Lower leg skin (tissue), 4 donors: Measurements from ENCODE around the gene SORCS2. TPM values are rescaled to one million over a fixed set of nuclear protein-coding genes. Genes with fewer than 3 reads are reported as not detected.

ENCODE experiments used
- DNase-seq, 2 donors: peaks; one replicate each; pipeline ENCODE4 v3.0.0-alpha.2; 2019; ENCODE audit warnings: low spot score in 2 of 2
- H3K4me3 ChIP-seq: fragments of 200-600 bp; sonication (generic); 2 replicates; pipeline ENCODE4 v1.5.1; 2017; ENCODE audit warnings: mild to moderate bottlenecking, low read depth; ENCODE audit not compliant: poor library complexity, severe bottlenecking
- POLR2A ChIP-seq, 2 donors: fragments of 450-650 bp; IDR thresholded peaks; one replicate each; pipeline ENCODE4 v1.6.1; 2016 to 2017; ENCODE audit warnings: antibody characterized with exemption in 2 of 2, mild to moderate bottlenecking in 1 of 2, moderate library complexity in 1 of 2
- WGBS, 2 donors: methylation state at CpG; one replicate each; pipeline ENCODE4 v1.1.5; 2018; 5-methylcytosine and 5-hydroxymethylcytosine counted together
- intact Hi-C: fragments of 100-400 bp; cut with DNase I; formaldehyde crosslinking; loops from one replicate; pipeline ENCODE4 v1.15.0; 2023; ENCODE audit warnings: low total_unique reads
- total RNA-seq, 4 donors: library from RNA; depleted of rRNA; stranded (reverse); fragments of >200 nt; gene quantifications; one replicate each; pipeline ENCODE4 v1.1.0, GENCODE V29; 2016
- TF ChIP-seq, protein P1 (sequence below), 3 donors: fragments of 450-650 bp; IDR thresholded peaks; one replicate each; pipeline ENCODE4 v1.5.1; 2016; ENCODE audit warnings: antibody characterized with exemption in 3 of 3, mild to moderate bottlenecking in 3 of 3, moderate library complexity in 2 of 3

The SORCS2 gene
- total RNA-seq, 4 donors from 2014 or later = 1.1 to 6.4 (median 1.5) TPM

DNA sequence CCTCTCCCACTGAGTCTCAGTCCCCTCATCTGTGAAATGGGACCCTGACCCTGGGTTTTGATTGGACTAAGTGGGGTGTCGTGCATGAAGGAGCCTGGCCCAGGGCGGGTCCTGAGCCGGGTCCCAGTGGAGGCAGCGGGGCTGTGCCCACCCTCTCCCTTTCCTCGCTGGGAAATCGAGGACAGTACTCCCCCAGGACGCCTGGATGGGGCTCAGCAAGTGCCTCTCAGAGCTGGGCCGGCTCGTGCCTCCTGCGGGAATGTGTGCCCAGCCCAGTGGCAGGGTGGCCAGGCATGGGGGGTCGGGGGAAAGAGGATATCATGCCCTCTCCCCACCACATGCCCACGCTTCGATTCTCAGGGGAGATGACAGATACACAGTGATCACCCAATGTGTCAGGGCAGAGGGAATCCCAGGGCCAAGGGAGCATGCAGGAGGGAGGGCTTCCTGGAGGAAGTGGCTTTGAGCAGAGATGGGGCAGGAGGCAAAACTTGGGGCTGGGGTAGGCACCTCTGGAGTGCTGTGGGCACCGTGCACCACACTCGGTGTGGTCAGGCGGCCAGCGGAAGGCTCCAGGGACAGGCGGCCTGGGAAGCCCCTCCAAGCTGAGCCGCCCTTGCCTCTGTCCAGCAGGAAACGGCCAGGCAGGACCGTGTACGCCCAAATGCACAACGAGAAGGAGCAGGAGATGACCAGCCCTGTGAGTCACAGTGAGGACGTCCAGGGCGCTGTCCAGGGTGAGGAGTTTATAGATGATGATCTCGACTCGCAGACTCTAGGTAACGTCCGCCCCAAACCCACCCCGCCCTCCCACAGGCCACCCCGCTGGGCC, 544.3 kb downstream of the SORCS2 start:
- no peak for TF ChIP-seq POLR2A (IDR thresholded peaks at IDR 0.05)
- TF ChIP-seq, protein P1, sequence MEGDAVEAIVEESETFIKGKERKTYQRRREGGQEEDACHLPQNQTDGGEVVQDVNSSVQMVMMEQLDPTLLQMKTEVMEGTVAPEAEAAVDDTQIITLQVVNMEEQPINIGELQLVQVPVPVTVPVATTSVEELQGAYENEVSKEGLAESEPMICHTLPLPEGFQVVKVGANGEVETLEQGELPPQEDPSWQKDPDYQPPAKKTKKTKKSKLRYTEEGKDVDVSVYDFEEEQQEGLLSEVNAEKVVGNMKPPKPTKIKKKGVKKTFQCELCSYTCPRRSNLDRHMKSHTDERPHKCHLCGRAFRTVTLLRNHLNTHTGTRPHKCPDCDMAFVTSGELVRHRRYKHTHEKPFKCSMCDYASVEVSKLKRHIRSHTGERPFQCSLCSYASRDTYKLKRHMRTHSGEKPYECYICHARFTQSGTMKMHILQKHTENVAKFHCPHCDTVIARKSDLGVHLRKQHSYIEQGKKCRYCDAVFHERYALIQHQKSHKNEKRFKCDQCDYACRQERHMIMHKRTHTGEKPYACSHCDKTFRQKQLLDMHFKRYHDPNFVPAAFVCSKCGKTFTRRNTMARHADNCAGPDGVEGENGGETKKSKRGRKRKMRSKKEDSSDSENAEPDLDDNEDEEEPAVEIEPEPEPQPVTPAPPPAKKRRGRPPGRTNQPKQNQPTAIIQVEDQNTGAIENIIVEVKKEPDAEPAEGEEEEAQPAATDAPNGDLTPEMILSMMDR (IDR thresholded peaks at IDR 0.05) = no peak
- intact Hi-C loops = no loop called here
- H3K4me3 ChIP-seq = no peak overlapping the region
- WGBS, 2 donors = 85 to 86% methylated on average over 31 of the region's 31 CpGs
- DNase-seq = no peak

DNA sequence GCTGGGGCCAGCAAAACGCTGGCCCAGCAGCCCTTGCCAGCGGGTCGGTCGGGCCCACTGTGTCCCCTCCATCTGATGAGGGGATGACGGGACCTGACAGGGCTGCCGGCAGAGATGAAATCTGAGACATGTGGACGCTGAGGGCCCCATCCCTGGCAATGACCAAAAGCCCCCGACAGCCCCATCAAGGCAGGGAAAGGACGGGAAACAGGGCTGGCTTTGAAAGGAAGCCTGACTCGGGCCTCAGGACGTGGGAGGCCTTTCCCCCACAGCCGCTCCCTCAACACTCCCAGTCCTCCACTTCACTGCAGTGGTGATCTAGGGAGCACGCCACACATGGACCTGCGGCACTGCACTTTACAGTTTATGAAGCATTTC, 544.9 kb downstream of the SORCS2 start:
- intact Hi-C loops = no loop called here
- DNase-seq = no peak
- TF ChIP-seq POLR2A (IDR thresholded peaks at IDR 0.05) = no peak
- TF ChIP-seq, protein P1 (IDR thresholded peaks at IDR 0.05) = no peak
- 89 to 92% methylated on average over 13 to 14 of the region's 14 CpGs for WGBS, 2 donors
- no peak overlapping the region for H3K4me3 ChIP-seq

DNA sequence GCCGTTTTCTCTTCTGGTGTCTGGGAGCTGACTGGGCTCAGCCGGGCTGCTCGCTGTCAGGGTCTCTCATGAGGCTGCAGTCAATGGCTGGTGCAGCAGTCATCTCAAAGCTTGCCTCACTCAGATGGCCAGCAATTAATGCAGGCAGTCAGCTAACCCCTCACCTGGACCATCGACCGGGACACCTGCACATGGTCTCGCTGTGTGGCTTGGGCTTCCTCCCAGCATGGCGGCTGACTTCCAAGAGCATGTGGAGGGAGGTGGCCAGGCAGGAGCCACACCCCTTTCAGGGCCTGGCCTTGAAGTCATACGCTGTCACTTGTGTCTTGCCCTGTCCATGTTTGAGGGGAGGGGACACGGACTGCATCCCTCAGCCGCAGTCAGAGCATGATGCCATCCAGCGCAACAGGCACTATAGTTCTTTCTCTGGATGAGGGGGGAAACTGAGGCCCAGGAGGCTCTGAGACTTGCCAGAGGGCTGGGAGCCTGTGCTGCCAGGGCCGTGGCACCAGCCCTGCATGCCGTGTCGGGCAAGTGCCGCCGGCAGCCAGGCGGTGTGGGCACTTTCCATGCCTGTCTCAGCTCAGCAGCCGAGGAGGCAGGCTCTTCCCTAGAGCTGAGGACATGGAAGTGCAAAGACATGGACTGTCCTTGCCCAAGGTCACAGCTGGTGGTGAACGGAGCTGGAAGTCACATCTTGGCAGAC, 545.6 kb downstream of the SORCS2 start:
- TF ChIP-seq POLR2A (IDR thresholded peaks at IDR 0.05) = no peak
- TF ChIP-seq, protein P1 (IDR thresholded peaks at IDR 0.05) = no peak
- no peak for DNase-seq
- intact Hi-C loops = no loop called here
- WGBS, 2 donors = 97% methylated on average over 19 of the region's 19 CpGs
- no peak overlapping the region for H3K4me3 ChIP-seq

DNA sequence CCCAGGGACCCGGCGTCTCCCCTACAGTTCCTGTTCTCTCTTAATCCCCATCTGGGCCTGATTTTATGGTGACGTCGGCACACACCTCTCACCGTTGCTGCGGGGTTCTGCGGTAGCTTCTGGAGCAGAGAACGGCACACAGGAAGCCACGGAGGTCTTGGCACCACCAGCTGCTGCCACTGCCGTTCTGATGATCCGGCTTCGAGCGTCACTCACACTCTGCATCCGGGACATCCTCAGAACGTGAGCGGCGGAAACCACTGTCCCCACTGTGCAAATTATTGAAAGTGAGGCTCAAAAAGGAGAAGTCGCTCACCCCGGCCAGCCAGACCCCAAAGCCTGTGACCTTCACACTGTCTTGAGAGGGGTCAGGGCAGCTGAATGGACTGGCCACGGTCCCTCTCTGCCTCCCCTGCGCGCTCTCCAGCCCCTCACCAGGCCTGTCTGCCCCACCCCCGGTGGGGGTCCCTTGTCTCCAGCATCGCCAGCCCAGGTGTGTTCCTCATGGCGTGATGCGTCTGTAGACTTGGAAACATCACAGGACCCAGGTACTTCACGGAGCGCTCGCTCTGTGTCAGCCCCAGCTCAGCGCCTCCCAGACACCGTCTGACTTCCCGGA, 546.2 kb downstream of the SORCS2 start:
- intact Hi-C loops = no loop called here
- DNase-seq = no peak
- WGBS, 2 donors = 92 to 96% methylated on average over 32 of the region's 32 CpGs
- no peak overlapping the region for H3K4me3 ChIP-seq
- TF ChIP-seq POLR2A (IDR thresholded peaks at IDR 0.05) = no peak
- TF ChIP-seq, protein P1 (IDR thresholded peaks at IDR 0.05) = no peak

DNA sequence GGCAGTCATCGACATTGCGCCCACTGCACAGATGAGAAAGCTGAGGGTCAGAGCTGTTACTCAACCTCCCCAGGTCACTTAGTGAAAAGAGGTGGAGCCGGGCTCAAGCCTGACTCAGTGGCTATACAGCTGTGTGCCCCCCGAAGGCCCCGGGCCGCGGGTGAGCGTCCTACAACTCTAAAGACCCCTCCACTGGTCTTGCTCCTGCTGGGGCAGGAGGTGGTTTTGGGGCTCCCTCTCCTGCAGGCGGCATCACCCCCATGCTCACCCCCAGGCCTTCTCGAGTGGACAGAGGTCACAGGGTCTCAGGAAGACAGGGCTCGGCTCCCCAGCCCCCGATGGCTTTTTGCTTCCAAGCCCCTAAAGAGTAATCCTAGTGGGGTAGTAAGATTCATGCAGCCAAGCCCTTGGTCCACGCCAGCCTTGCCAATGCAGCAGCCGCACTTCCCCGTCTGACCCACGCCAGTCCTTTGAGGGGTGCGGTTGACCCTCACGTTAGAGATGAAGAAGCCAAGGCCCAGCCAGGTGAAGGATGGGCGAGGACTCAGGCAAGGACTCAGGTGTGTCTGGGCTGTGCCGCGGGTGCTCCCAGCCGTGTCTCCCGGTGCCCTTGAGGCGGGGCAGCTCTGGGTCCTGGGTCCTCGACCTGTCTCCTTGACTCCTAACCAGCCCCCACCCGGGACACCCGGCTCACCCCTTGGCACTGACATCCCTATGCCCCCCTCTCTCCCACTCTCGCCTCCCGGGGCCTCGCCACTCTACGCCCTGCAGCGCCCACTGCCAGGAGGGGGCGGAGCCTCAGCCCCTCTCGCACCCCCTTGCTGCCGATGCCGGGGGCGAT, 547.0 kb downstream of the SORCS2 start:
- WGBS, 2 donors = 94% methylated on average over 24 to 34 of the region's 37 CpGs

More for the DNA sequence above, 547.0 kb downstream of the SORCS2 start:
- DNase-seq = no peak
- no peak overlapping the region for H3K4me3 ChIP-seq
- TF ChIP-seq, protein P1 (IDR thresholded peaks at IDR 0.05) = no peak
- no peak for TF ChIP-seq POLR2A (IDR thresholded peaks at IDR 0.05)
- intact Hi-C loops = no loop called here
